Cardiac muscle cell (in vitro differentiated cells and primary cell): ENCODE results near the gene TP53TG5. TPM values are rescaled to one million over a fixed set of nuclear protein-coding genes. Genes with fewer than 3 reads are reported as not detected.
A peak's percentile ranks its signal among the peaks of the same experiment; 100 is the strongest.

Experiments used
- DNase-seq, 2 donors: peaks; one replicate each; pipeline versions ENCODE4 v3.0.0 to v3.0.0-alpha.2; 2010 to 2017; ENCODE audit warnings: low read depth in 1 of 2, low spot score in 1 of 2
- H3K27ac ChIP-seq: fragments of 200-600 bp; sonication (generic); 2 replicates; pipeline ENCODE4 v1.5.1; 2016
- H3K27me3 ChIP-seq: fragments of 200-600 bp; sonication (generic); 2 replicates; pipeline ENCODE4 v1.6.0; 2016; ENCODE audit warnings: control low read depth
- H3K36me3 ChIP-seq: fragments of 200-600 bp; sonication (generic); 2 replicates; pipeline ENCODE4 v1.5.1; 2016; ENCODE audit warnings: control low read depth
- H3K4me1 ChIP-seq: fragments of 200-600 bp; sonication (generic); 2 replicates; pipeline ENCODE4 v1.8.1; 2017; ENCODE audit warnings: low read depth, mild to moderate bottlenecking, mixed run types
- H3K4me3 ChIP-seq: fragments of 200-600 bp; sonication (generic); 2 replicates; pipeline ENCODE4 v1.5.1; 2016; ENCODE audit warnings: mild to moderate bottlenecking
- H3K9me3 ChIP-seq: fragments of 200-600 bp; sonication (generic); 2 replicates; pipeline ENCODE4 v1.5.1; 2017; ENCODE audit warnings: low read depth, mild to moderate bottlenecking, control low read depth
- CTCF ChIP-seq: IDR thresholded peaks from 2 replicates; pipeline ENCODE4 v1.5.1; 2012; ENCODE audit warnings: low read depth, mild to moderate bottlenecking, low read length
- polyA plus RNA-seq: library from polyadenylated mRNA; unstranded; fragments of >200 nt; fragmentation: Nextera tagmentation; extraction: Ambion mirVana; gene quantifications from 2 replicates; pipeline ENCODE4 v1.2.1, GENCODE V29; 2016
- total RNA-seq: library from RNA; depleted of rRNA; stranded (reverse); fragments of >200 nt; gene quantifications from 2 replicates; pipeline ENCODE4 v1.2.3, GENCODE V29; 2016

Gene TP53TG5
- total RNA-seq: 0.32 and 0.39 TPM in 2 replicates
- 3.5 and 3.8 TPM in 2 replicates for polyA plus RNA-seq

DNA sequence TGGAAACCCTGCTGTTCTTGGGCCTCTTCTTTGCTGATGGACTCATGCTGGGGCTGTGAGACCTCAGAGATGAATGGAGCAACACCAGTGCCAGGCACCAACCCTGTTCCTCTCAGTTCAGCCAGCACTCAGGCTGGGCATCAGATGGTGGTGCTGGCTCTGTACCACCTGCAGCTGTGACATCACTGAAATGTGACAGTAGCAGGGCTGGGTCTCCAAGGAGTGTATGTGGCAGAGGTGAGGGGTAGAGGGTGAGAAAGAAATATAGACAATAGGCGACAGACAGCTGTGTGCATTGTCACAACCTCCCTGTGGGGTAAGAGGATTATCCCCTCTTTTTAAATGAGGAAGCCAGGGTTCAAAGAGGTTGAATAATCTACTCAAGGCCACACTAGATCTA, at the start of gene TP53TG5:
TP53TG5 (minus strand) TSS at position 135 of the 400 bp plus-strand sequence; CDS start at position 46, 89 bp downstream.
- no peaks in the 10 kb centered on the region for H3K27me3 ChIP-seq
- DNase-seq: no peak
- no peaks in the 10 kb centered on the region for H3K36me3 ChIP-seq
- H3K4me1 ChIP-seq: no peaks in the 10 kb centered on the region
- no peak within 1 kb of the TSS for H3K27ac ChIP-seq
- H3K9me3 ChIP-seq: no peaks in the 10 kb centered on the region
- no peak within 1 kb of the TSS for H3K4me3 ChIP-seq
- no peak for TF ChIP-seq CTCF

DNA sequence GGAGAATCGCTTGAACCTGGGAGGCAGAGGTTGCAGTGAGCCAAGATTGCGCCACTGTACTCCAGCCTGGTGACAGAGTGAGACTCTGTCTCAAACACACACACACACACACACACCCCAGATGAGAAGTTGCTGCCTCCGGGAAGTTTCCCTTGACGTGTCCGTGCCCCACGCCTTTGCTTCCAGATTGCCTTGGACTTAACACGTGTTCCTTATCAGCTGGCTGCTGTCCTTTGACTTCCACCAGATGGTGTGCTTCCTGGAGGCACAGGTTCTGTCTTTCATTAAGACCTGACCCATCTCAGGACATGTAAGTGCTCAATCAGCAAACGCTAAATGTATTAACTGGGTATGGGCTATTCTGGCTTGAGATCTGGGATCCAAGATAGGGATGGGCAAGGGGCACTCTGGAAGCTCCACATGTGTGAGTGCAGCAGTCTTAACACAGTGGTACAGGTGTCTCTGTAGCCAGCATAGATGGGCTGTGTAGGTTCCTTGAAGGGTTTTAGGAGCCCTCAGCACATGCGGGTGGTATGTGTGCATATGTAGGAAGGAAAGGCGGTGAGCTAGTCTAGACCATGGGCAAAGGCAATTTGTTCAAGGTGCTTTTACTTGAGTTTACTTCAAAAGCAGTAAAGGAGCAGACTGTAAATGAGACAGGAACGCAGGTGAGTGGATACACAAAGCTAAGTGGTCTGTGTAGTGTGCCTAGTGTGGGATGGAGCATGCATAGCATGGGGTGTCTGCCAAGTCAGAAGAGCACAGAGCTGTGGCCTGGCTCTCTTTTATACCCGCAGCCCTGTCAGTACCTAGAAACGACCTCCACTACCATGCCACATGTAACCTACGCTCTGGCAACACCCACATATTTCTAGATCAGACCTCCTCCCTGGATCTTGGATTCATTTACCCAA, 49.4 kb upstream of the TP53TG5 start:
- Histone ChIP-seq H3K9me3 (no peaks in the 10 kb centered on the region), H3K27me3 (no peaks in the 10 kb centered on the region), H3K27ac (no peak overlapping the region), H3K36me3 (peaks cover 16% of the 10 kb centered on the region), H3K4me3 (no peak overlapping the region), H3K4me1 (no peaks in the 10 kb centered on the region)
- DNase-seq: peak in 1 of 2 donors; percentile 62
- TF ChIP-seq CTCF: no peak

DNA sequence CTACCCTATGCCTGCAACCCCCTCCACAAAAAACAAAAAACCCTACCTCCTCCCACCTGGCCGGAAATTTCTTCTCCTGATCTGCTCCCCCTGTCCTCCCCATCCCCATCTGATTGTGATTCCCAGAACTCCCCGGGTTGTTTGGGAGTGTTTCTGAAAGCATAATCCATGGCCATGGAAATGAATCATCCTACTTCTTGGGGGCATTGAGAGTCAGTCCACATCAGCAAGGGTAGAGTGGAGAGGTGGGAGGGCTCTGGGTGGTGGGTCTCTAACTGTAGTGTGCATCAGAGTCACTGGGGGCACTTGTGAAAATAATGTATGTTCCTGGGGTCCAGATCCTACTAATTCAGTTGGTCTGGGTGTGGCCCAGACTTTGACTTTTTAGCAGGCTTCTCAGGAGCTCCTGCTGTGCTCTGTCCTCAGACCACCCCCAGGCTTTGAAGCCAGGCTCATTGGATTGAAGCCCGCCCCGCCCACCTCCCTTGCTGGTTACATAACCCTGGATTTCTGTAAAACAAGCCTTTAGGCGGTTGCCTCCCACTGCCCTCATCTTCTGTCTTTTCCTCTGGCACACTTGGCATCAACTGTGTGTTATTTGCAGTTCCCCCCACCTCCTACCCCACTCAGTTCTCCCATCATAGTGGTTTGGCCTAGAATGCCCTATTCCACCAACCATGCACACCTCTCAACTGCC, 48.3 kb upstream of the TP53TG5 start:
- no peak for DNase-seq
- no peaks in the 10 kb centered on the region for H3K9me3 ChIP-seq
- H3K27ac ChIP-seq: no peak overlapping the region
- peaks cover 20% of the 10 kb centered on the region for H3K36me3 ChIP-seq
- no peak overlapping the region for H3K4me3 ChIP-seq
- H3K27me3 ChIP-seq: no peaks in the 10 kb centered on the region
- H3K4me1 ChIP-seq: no peaks in the 10 kb centered on the region
- TF ChIP-seq CTCF: no peak

GRCh38 chr20:45425561-45425960, 47.4 kb upstream of the TP53TG5 start:
- TF ChIP-seq CTCF: no peak
- H3K4me1 ChIP-seq: no peaks in the 10 kb centered on the region
- H3K27ac ChIP-seq: no peak overlapping the region
- H3K4me3 ChIP-seq: no peak overlapping the region
- DNase-seq: no peak
- no peaks in the 10 kb centered on the region for H3K27me3 ChIP-seq
- H3K9me3 ChIP-seq: no peaks in the 10 kb centered on the region
- peaks cover 26% of the 10 kb centered on the region for H3K36me3 ChIP-seq

GRCh38 chr20:45423700-45424099, 45.6 kb upstream of the TP53TG5 start:
- no peaks in the 10 kb centered on the region for H3K9me3 ChIP-seq
- no peak for TF ChIP-seq CTCF
- no peak overlapping the region for H3K4me3 ChIP-seq
- H3K4me1 ChIP-seq: no peaks in the 10 kb centered on the region
- DNase-seq: no peak
- no peak overlapping the region for H3K27ac ChIP-seq
- H3K27me3 ChIP-seq: no peaks in the 10 kb centered on the region
- peaks cover 33% of the 10 kb centered on the region for H3K36me3 ChIP-seq
